HG02610 (cell line): ENCODE measurements around the gene LYSMD4.

Source experiments
- ATAC-seq: cut with Tn5 transposase; IDR thresholded peaks from one replicate; pipeline ENCODE4 v1.9.1; 2021; ENCODE audit warnings: mild to moderate bottlenecking, moderate library complexity; ENCODE audit not compliant: unreplicated experiment

LYSMD4 gene

DNA sequence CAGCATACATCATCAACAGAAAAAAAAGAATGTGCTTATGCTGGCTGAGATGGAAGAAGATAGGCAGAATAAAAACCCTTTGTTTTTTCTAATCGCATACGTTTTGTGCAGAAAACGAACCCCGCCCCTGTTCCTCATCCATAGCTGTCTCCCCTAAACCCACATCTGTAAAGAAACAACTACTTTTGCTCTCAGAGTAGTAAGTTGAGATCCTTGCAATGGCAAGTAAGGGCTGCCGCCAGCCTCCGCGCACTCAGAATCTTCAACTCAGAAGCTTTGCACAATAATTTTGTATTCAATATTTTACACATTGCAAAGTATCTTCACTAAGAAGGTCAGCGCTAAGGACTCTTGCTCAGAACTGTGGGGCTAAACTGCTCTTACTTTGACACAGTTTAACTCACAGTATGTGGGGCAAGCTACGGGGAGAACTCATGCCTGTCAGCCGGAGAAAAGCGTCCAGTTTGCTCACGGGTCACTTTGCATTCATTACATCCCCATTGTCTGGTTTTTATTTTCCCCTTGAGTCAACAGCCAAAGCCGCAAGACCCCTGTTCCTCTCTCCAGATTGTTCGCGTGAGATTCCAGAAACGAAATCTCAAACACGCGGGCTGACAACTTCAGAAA is 1.0 kb downstream of the LYSMD4 start:
- no peak for ATAC-seq

DNA sequence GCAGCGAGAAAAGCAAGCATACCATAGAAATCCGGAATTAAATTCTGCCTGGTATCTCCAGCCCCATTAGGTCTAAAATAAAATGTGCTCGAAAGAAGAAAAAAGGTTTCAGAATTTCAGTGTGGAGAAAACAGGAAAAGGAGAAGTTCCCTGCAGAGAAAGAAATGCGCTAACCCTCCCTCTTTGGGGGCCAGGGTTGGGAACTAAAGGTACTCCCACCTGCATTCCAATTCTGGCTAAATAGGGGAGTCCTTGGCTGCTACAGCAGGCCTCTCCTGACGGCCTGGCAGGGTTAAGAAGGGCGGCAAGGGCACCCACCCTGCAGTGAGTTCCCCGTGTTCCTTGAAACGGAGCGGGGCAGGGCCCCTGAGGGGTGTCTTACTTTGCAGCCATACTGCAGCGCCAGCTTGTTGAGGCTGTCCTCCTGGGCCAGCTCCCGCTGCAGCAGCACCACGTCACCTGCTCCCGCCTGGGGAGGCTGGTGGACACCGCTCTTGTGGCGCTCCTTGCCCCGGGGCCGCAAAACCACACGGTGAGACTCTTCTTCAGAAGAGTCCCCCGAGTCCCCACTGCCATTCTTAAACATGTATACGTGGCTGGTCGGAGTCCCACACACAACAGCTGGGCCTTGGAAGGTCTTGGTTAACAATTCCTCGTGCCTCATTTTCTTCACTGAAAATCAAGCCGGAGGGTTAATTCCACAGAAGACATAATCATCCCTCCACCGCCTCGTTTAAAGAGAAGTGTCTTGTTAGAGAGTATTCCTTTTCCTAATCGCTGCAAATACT is 1.7 kb downstream of the LYSMD4 start:
- ATAC-seq, result no peak

GRCh38 chr15:99729920-99730319 is 3.3 kb downstream of the LYSMD4 start:
- ATAC-seq, result no peak

- no peak for ATAC-seq
Measured at GRCh38 chr15:99729327-99729726, 3.9 kb downstream of the LYSMD4 start.

- no peak for ATAC-seq
Measured at GRCh38 chr15:99728916-99729315, 4.3 kb downstream of the LYSMD4 start.

DNA sequence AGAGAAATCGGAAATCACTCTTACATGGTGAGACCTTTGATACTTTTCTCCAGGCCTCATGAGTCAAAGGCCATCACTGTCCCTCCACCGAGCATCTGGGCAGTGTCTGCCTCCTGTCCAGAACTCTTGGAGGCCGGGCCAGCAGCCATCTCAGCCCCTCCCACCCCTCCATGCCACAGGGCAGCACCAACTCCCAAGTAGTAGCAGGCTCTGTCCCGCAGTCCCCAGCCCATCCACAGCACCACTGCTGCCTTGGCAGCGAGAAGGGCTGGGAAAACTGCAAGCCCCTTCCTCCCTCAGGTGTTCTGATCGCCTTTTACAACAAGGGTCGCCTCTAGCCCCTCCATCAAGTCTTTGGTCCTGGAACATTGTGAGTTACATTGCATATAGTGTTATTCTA is 5.5 kb downstream of the LYSMD4 start:
- ATAC-seq, result no peak

GRCh38 chr15:99727330-99727729 is 5.9 kb downstream of the LYSMD4 start:
- no peak for ATAC-seq

DNA sequence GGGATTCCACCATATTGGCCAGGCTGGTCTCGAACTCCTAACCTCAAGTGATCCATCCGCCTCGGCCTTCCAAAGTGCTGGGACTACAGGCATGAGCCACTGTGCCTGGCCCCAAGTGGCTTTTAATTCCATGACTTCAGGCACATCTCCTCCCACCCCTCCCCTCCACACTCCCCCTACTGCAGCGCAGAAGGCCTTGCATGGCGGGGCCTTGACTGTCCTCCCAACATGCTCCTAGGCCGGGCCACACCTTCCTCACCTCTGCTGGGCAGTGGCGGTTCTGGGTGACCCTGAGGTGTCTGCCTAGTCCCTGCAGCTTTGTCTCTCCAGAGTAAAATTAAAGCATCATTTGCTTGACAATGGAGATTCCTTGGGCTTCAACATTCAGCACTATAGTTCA is 6.9 kb downstream of the LYSMD4 start:
- ATAC-seq, result no peak

GRCh38 chr15:99722406-99722805 is 10.8 kb downstream of the LYSMD4 start:
- ATAC-seq, result no peak

DNA sequence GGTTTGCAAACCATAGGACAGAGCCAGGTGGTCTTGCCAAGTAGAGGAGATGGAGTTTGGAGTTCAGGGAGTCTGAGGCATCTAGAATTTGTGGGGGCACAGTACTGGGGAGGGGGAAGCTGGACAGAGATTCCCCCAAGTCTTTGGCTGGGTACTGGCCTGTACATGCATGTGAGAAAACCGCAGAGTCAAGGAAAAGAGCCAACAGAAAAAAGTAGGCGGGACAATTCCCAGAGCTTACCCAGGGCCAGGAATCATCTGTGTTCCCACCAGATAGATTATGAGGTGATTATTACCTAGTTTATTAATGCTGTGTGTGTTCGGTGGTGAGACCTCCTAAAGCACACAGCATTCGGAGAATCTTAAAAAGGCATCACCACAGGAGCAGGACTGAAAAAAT is 11.3 kb downstream of the LYSMD4 start:
- ATAC-seq, result no peak

GRCh38 chr15:99721104-99721778 is 12.0 kb downstream of the LYSMD4 start:
- no peak for ATAC-seq

DNA sequence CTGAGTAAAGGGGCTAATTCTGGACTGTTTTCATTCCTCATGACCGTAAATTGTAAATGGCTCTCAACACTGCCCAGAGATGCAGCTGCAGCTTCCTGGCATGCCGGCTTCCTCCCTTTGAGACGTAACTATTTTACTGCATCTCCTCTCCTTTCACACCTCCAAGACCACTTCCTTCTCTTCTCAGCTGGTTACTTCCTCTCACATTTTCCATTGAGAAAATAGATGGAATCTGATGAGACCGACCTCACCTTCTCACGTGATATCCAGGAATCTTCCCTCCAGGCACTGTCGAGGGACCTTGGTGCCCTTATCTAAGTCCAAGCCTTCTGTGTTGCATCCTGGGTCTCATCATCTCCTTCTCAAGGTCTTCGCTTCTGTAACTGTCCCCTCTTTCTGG is 12.7 kb downstream of the LYSMD4 start:
- ATAC-seq, result no peak

DNA sequence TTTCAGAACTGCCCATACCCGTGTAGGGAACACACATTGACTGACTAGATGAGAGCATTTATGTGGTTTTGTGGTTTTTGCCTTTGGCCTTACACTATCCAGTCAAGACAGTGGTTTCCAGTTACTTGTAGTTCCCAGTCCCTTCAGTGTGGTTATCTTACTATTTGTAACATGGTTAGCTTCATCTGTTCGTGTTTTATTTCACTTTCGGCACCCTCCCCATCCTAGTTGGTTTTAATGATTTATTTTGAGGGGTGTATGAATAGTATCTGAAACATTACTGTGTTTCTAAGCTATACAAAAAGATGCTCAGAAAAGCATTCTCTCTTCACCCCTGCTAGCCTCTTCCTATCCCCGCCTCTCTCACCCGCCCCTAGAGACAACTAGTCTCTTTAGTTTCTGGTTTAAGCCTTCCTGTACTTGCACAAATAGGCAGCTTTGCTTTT is 14.1 kb downstream of the LYSMD4 start:
- ATAC-seq, result peak; percentile 80

DNA sequence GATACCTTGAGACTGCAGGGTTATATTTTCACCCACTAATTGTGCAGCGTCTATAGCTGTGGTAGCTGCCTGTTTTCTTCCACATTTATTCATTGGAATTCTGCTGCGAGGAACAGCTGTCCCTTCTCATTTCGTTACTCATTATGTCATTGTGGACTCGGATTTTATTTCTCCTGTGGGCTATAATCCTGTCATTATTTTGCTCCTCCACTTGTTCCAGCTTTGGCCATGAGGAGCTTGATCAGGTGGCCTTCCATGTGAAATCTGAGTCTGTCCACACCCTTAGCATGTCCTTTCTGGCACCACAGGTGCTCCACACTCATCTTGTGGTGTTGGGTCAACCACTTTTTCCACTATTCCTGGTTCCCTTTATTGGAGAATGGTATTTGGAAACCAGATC is 14.8 kb downstream of the LYSMD4 start:
- ATAC-seq, result no peak

DNA sequence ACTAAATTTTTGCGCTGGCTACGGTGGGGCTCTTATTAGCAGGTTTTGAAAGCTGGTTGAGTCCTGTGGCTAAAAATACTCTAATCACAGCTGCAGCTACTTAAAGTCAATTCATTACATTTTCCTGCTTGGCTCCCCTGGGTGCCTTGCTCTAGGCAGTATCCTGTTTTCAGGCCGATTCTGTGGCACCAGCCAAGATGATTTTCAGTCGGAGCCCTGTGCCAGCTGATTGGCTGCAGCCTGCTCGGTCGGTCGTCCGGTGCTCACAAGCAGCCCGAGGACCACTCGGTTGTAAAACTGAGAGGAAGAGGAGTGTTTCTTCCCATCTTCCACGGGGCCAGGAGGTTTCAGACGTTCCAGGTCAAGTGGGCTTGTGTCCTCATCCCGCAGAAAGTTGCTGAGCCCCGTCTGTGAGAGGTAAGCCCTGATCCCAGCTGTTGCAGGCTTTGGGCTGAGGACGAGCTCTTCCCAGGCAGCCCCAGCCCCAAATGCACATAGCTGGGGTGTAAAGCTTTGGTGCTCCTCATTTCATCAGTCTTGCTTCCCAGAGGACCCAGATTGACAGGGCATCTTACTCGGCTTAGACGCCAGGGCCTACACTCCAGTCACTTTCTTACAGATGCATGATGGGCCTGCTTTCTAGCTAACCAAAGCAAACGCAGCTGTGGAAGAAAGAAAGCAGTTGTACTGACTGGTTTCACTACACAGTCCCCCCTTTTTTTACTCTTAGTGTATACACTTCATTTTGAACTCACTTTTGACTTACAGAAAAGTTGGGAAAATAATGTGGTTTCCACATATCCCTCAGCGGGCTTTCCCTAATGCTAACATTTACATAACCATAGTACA is 15.9 kb downstream of the LYSMD4 start:
- peak; percentile 49 for ATAC-seq

DNA sequence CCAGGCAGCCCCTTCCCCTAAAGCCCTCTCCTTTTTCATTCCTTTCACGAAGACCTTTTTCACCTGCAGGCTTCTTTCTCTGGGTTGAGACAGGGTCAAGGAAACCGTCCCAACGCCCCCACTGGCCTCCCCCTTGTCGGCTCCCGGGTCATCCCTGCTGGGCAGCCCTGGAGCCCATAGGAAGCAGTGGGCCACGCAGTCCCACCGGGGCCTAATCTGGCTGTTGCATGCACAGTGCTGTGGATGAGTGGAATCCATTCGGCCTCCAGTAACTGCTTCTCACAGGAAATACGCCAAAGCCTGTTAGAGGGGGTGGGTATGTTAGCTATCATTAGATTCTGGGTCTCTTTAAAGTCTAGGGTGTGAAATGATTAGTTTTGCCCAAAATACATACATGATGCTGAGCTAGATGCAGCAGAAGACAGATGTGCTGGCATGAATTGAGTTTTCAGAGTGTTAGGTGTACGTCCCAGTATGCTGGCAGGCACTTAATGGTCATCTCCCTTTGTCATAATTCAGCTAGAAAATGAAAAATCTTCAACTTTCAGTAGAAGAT is 16.6 kb downstream of the LYSMD4 start:
- ATAC-seq, result no peak

GRCh38 chr15:99712415-99712814 is 20.8 kb downstream of the LYSMD4 start:
- ATAC-seq, result no peak

DNA sequence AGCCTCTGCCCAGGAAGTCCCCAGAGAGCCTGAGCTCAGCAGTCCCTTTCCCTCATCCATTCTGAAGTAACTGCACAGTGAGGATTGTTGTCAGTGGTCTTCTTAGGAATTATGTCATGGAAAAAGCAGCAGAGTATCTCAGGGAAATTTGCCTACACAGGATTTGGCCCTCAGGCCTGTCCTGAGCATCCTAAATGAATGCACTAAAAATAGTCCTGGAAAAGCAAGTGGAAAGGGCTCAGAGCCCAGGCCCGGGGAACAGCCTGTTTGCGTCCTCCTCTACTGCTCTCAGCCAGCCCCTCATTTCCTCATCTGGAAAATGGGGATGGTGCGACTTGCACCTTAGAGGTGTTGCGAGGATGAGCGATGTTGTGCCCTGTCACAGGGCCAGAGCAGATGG is 21.6 kb downstream of the LYSMD4 start:
- ATAC-seq, result no peak

DNA sequence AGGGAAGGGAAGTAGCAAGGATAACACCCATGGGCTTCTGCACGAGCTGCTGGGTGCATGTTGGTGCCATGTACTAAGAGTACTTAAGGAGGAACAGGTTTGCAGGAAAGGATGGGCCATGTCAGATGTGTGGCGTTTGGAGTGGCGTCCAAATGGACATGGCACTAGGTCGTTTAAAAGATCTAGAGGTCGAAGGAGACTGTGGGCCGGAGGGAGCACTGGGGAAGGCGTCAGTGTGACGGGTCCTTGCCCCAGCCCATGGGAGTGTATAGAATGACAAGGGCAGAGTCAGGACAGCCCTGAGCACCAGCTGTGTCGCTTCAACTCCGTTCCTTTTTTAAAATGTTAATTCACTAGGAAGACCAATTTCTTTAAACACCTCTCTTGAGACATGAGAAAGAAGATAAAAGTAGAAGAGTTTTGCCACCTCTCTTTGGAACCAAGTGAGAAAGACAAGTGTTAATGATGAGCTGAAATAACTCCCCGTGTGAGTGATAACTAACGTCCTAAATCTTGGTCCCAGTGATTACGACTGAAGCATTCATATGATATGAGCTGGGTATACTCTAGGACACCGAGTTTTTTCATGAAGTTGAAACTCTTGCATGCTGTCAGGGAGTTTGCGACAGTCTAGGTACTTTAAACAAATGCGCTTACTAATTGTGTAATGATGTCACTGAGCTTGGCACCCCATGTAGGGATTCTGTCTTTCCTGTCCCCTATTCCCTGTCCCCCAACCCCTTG is 23.8 kb downstream of the LYSMD4 start:
- no peak for ATAC-seq

DNA sequence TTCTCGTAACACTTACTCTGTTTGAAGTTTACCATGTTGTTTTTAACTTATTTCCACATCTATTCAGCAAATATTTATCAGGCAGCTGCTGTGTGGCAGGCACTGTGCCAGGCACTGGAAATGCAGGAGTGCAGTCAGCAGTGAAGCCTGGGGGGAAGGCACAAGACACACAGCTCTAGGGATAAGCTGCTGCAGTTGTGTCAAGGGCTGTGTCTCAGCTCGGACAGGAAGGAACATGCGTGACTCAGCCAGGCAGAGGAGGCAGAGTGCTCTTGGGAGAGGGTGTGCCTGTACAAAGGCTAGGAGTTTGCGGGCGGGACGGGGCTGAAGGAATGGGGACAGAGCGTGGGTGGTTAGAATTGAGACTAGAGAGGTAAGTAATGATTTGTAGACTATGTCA is 24.7 kb downstream of the LYSMD4 start:
- ATAC-seq, result no peak
